ENCODE data around the gene CDH22.

The CDH22 gene

GRCh38 chr20:46344488-46345162 lies 36.3 kb upstream of the CDH22 start:
- no peak for DNase-seq
- no peak overlapping the region for H3K14ac ChIP-seq (ENCODE audit: low read length in 2 of 2)
- no peaks in the 10 kb centered on the region for H3K9me3 ChIP-seq (ENCODE audit: control insufficient read depth, low read length)
- H3K4ac ChIP-seq (ENCODE audit: low read depth in 1 of 2, low read length in 2 of 2) = no peak overlapping the region
- H2BK15ac ChIP-seq (ENCODE audit: low read depth, poor library complexity, severe bottlenecking) = no peak overlapping the region
- no peak overlapping the region for H2BK5ac ChIP-seq (ENCODE audit: low read depth, low read length, poor library complexity, severe bottlenecking)
- H3K4me1 ChIP-seq (ENCODE audit: control insufficient read depth, insufficient read depth, low read depth, low read length) = peaks cover 13% of the 10 kb centered on the region
- no peak overlapping the region for H3K23ac ChIP-seq (ENCODE audit: low read length in 2 of 2)
- no peak overlapping the region for H4K91ac ChIP-seq (ENCODE audit: low read length)
- H3K79me1 ChIP-seq (replicated peaks; ENCODE audit: low read length, poor library complexity, severe bottlenecking) = no peaks in the 10 kb centered on the region
- no peak overlapping the region for H3K18ac ChIP-seq (ENCODE audit: low read depth in 1 of 2, low read length in 2 of 2)
- H2AFZ ChIP-seq (ENCODE audit: low read depth, low read length) = no peak overlapping the region
- no peak overlapping the region for H2BK120ac ChIP-seq (ENCODE audit: low read depth, low read length)
- H4K8ac ChIP-seq (ENCODE audit: low read length) = no peak overlapping the region
- H2AK5ac ChIP-seq (ENCODE audit: low read length, severe bottlenecking) = no peak overlapping the region
- no peaks in the 10 kb centered on the region for H3K36me3 ChIP-seq (ENCODE audit: control insufficient read depth in 1 of 2, insufficient read depth in 2 of 2, low read depth in 1 of 2, low read length in 2 of 2)
- H3K27ac ChIP-seq (ENCODE audit: low read length, poor library complexity, severe bottlenecking) = no peak overlapping the region
- peaks cover 39 to 44% of the 10 kb centered on the region in 2 experiments for H3K27me3 ChIP-seq (ENCODE audit: control insufficient read depth in 1 of 2, insufficient read depth in 1 of 2, low read length in 2 of 2)
- H3K4me3 ChIP-seq (ENCODE audit: insufficient read depth in 1 of 2, low read depth in 1 of 2, low read length in 2 of 2) = no peak overlapping the region
- no peak overlapping the region for H2BK12ac ChIP-seq (ENCODE audit: low read length in 2 of 2)
- WGBS = 64% methylated on average over 8 of the region's 8 CpGs
- H3K9ac ChIP-seq (ENCODE audit: low read length) = no peak overlapping the region
- H3K4me2 ChIP-seq (ENCODE audit: low read length, poor library complexity, severe bottlenecking) = no peak overlapping the region

- Histone ChIP-seq H2BK120ac (ENCODE audit: low read depth, low read length) (no peak overlapping the region), H3K79me1 (replicated peaks; ENCODE audit: low read length, poor library complexity, severe bottlenecking) (no peaks in the 10 kb centered on the region), H3K36me3 (ENCODE audit: control insufficient read depth in 1 of 2, insufficient read depth in 2 of 2, low read depth in 1 of 2, low read length in 2 of 2) (no peaks in the 10 kb centered on the region), H3K4me1 (ENCODE audit: control insufficient read depth, insufficient read depth, low read depth, low read length) (peaks cover 9% of the 10 kb centered on the region), H2BK15ac (ENCODE audit: low read depth, poor library complexity, severe bottlenecking) (no peak overlapping the region), H3K4me2 (ENCODE audit: low read length, poor library complexity, severe bottlenecking) (no peak overlapping the region), H4K91ac (ENCODE audit: low read length) (no peak overlapping the region), H3K9me3 (ENCODE audit: control insufficient read depth, low read length) (no peaks in the 10 kb centered on the region), H3K27ac (ENCODE audit: low read length, poor library complexity, severe bottlenecking) (no peak overlapping the region), H4K8ac (ENCODE audit: low read length) (no peak overlapping the region), H3K23ac (ENCODE audit: low read length in 2 of 2) (no peak overlapping the region), H2AFZ (ENCODE audit: low read depth, low read length) (no peak overlapping the region), H3K18ac (ENCODE audit: low read depth in 1 of 2, low read length in 2 of 2) (no peak overlapping the region), H3K27me3 (ENCODE audit: control insufficient read depth in 1 of 2, insufficient read depth in 1 of 2, low read length in 2 of 2) (peaks cover 45 to 51% of the 10 kb centered on the region in 2 experiments), H2AK5ac (ENCODE audit: low read length, severe bottlenecking) (no peak overlapping the region), H3K4ac (ENCODE audit: low read depth in 1 of 2, low read length in 2 of 2) (no peak overlapping the region), H3K9ac (ENCODE audit: low read length) (no peak overlapping the region), H3K4me3 (ENCODE audit: insufficient read depth in 1 of 2, low read depth in 1 of 2, low read length in 2 of 2) (no peak overlapping the region), H2BK12ac (ENCODE audit: low read length in 2 of 2) (no peak overlapping the region), H3K14ac (ENCODE audit: low read length in 2 of 2) (no peak overlapping the region), H2BK5ac (ENCODE audit: low read depth, low read length, poor library complexity, severe bottlenecking) (no peak overlapping the region)
- DNase-seq = no peak
- WGBS = 82% methylated on average over 2 of the region's 2 CpGs
These were observed 35.7 kb upstream of the CDH22 start for GRCh38 chr20:46343975-46344357.

GRCh38 chr20:46343348-46343974 lies 35.2 kb upstream of the CDH22 start:
- Histone ChIP-seq H3K4me3 (ENCODE audit: insufficient read depth in 1 of 2, low read depth in 1 of 2, low read length in 2 of 2) (peak overlapping the region in 1 of 2 experiments; percentile 20), H3K36me3 (ENCODE audit: control insufficient read depth in 1 of 2, insufficient read depth in 2 of 2, low read depth in 1 of 2, low read length in 2 of 2) (no peaks in the 10 kb centered on the region), H3K23ac (ENCODE audit: low read length in 2 of 2) (no peak overlapping the region), H3K18ac (ENCODE audit: low read depth in 1 of 2, low read length in 2 of 2) (no peak overlapping the region), H3K9ac (ENCODE audit: low read length) (peak overlapping the region; percentile 25), H2BK12ac (ENCODE audit: low read length in 2 of 2) (no peak overlapping the region), H3K4ac (ENCODE audit: low read depth in 1 of 2, low read length in 2 of 2) (no peak overlapping the region), H4K8ac (ENCODE audit: low read length) (no peak overlapping the region), H3K4me2 (ENCODE audit: low read length, poor library complexity, severe bottlenecking) (no peak overlapping the region), H3K14ac (ENCODE audit: low read length in 2 of 2) (no peak overlapping the region), H4K91ac (ENCODE audit: low read length) (no peak overlapping the region), H2BK5ac (ENCODE audit: low read depth, low read length, poor library complexity, severe bottlenecking) (no peak overlapping the region), H3K4me1 (ENCODE audit: control insufficient read depth, insufficient read depth, low read depth, low read length) (peaks cover 5% of the 10 kb centered on the region), H2AK5ac (ENCODE audit: low read length, severe bottlenecking) (no peak overlapping the region), H2BK120ac (ENCODE audit: low read depth, low read length) (no peak overlapping the region), H2AFZ (ENCODE audit: low read depth, low read length) (no peak overlapping the region), H3K79me1 (replicated peaks; ENCODE audit: low read length, poor library complexity, severe bottlenecking) (no peaks in the 10 kb centered on the region), H3K27ac (ENCODE audit: low read length, poor library complexity, severe bottlenecking) (no peak overlapping the region), H3K9me3 (ENCODE audit: control insufficient read depth, low read length) (no peaks in the 10 kb centered on the region), H2BK15ac (ENCODE audit: low read depth, poor library complexity, severe bottlenecking) (no peak overlapping the region), H3K27me3 (ENCODE audit: control insufficient read depth in 1 of 2, insufficient read depth in 1 of 2, low read length in 2 of 2) (peaks cover 48 to 56% of the 10 kb centered on the region in 2 experiments)
- WGBS = 39% methylated on average over 15 of the region's 17 CpGs
- DNase-seq = no peak

- H3K9me3 ChIP-seq (ENCODE audit: control insufficient read depth, low read length) = no peaks in the 10 kb centered on the region
- no peak overlapping the region for H2BK12ac ChIP-seq (ENCODE audit: low read length in 2 of 2)
- H3K36me3 ChIP-seq (ENCODE audit: control insufficient read depth in 1 of 2, insufficient read depth in 2 of 2, low read depth in 1 of 2, low read length in 2 of 2) = no peaks in the 10 kb centered on the region
- H2BK120ac ChIP-seq (ENCODE audit: low read depth, low read length) = no peak overlapping the region
- no peak overlapping the region for H2AFZ ChIP-seq (ENCODE audit: low read depth, low read length)
- H3K9ac ChIP-seq (ENCODE audit: low read length) = peak overlapping the region; percentile 25
- no peak overlapping the region for H3K4me2 ChIP-seq (ENCODE audit: low read length, poor library complexity, severe bottlenecking)
- H3K23ac ChIP-seq (ENCODE audit: low read length in 2 of 2) = peak overlapping the region in 1 of 2 experiments; percentile 64
- 81% methylated on average over 17 of the region's 17 CpGs for WGBS
- no peak overlapping the region for H2AK5ac ChIP-seq (ENCODE audit: low read length, severe bottlenecking)
- no peak for DNase-seq
- peaks cover 2% of the 10 kb centered on the region for H3K4me1 ChIP-seq (ENCODE audit: control insufficient read depth, insufficient read depth, low read depth, low read length)
- H3K27ac ChIP-seq (ENCODE audit: low read length, poor library complexity, severe bottlenecking) = no peak overlapping the region
- H4K8ac ChIP-seq (ENCODE audit: low read length) = no peak overlapping the region
- H3K79me1 ChIP-seq (replicated peaks; ENCODE audit: low read length, poor library complexity, severe bottlenecking) = no peaks in the 10 kb centered on the region
- H3K4ac ChIP-seq (ENCODE audit: low read depth in 1 of 2, low read length in 2 of 2) = no peak overlapping the region
- H3K4me3 ChIP-seq (ENCODE audit: insufficient read depth in 1 of 2, low read depth in 1 of 2, low read length in 2 of 2) = peak overlapping the region in 1 of 2 experiments; percentile 20
- H3K27me3 ChIP-seq (ENCODE audit: control insufficient read depth in 1 of 2, insufficient read depth in 1 of 2, low read length in 2 of 2) = peaks cover 52 to 62% of the 10 kb centered on the region in 2 experiments
- H3K14ac ChIP-seq (ENCODE audit: low read length in 2 of 2) = no peak overlapping the region
- H3K18ac ChIP-seq (ENCODE audit: low read depth in 1 of 2, low read length in 2 of 2) = no peak overlapping the region
- H2BK15ac ChIP-seq (ENCODE audit: low read depth, poor library complexity, severe bottlenecking) = no peak overlapping the region
- H2BK5ac ChIP-seq (ENCODE audit: low read depth, low read length, poor library complexity, severe bottlenecking) = no peak overlapping the region
- H4K91ac ChIP-seq (ENCODE audit: low read length) = no peak overlapping the region
These were observed 34.4 kb upstream of the CDH22 start for GRCh38 chr20:46342451-46343347.
